ENCODE measurements around the gene BIK. TPM values are rescaled to one million over a fixed set of nuclear protein-coding genes. Genes with fewer than 3 reads are reported as not detected.

BIK gene
- total RNA-seq, 2 donors from 2014 or later = 5.8 to 13.3 TPM

GRCh38 chr22:43173566-43173965, 63.0 kb downstream of the BIK start:
- no peak for DNase-seq
- TF ChIP-seq CTCF (conservative IDR thresholded peaks at IDR 0.05) = no peak
- WGBS, 2 experiments (ENCODE audit: insufficient coverage in 1 of 2, insufficient read length in 1 of 2) = 96 to 97% methylated on average over 6 to 9 of the region's 9 CpGs
- H3K9me3 Mint-ChIP-seq = no peaks in the 10 kb centered on the region
- Histone ChIP-seq H3K9me3 (ENCODE audit: control insufficient read depth, low read length) (no peaks in the 10 kb centered on the region), H3K4me1 (ENCODE audit: control insufficient read depth, insufficient read depth, low read length) (no peaks in the 10 kb centered on the region), H3K36me3 (ENCODE audit: control insufficient read depth, insufficient read depth, low read length) (peaks cover 36% of the 10 kb centered on the region), H3K9ac (ENCODE audit: extremely low read depth, low read length, poor library complexity, severe bottlenecking) (no peak overlapping the region), H3K4me3 (ENCODE audit: low read length) (no peak overlapping the region), H3K27me3 (ENCODE audit: control insufficient read depth, insufficient read depth, low read length, poor library complexity, severe bottlenecking) (no peaks in the 10 kb centered on the region), H3K27ac (ENCODE audit: low read depth, low read length) (no peak overlapping the region)
- H3K4me1 Mint-ChIP-seq = no peaks in the 10 kb centered on the region
- no peaks in the 10 kb centered on the region for H3K27me3 Mint-ChIP-seq (ENCODE audit: insufficient read depth)
- peaks cover 57% of the 10 kb centered on the region for H3K36me3 Mint-ChIP-seq (ENCODE audit: low read depth)
- no peak overlapping the region for H3K4me3 Mint-ChIP-seq
- H3K27ac Mint-ChIP-seq = no peak overlapping the region

- no peak overlapping the region for H3K4me3 Mint-ChIP-seq
- Histone ChIP-seq H3K4me1 (ENCODE audit: control insufficient read depth, insufficient read depth, low read length) (no peaks in the 10 kb centered on the region), H3K27me3 (ENCODE audit: control insufficient read depth, insufficient read depth, low read length, poor library complexity, severe bottlenecking) (no peaks in the 10 kb centered on the region), H3K4me3 (ENCODE audit: low read length) (no peak overlapping the region), H3K27ac (ENCODE audit: low read depth, low read length) (no peak overlapping the region), H3K36me3 (ENCODE audit: control insufficient read depth, insufficient read depth, low read length) (peaks cover 42% of the 10 kb centered on the region), H3K9ac (ENCODE audit: extremely low read depth, low read length, poor library complexity, severe bottlenecking) (no peak overlapping the region), H3K9me3 (ENCODE audit: control insufficient read depth, low read length) (no peaks in the 10 kb centered on the region)
- H3K9me3 Mint-ChIP-seq = no peaks in the 10 kb centered on the region
- H3K27ac Mint-ChIP-seq = no peak overlapping the region
- TF ChIP-seq CTCF (conservative IDR thresholded peaks at IDR 0.05) = no peak
- WGBS, 2 experiments (ENCODE audit: insufficient coverage in 1 of 2, insufficient read length in 1 of 2) = 96 to 97% methylated on average over 17 to 39 of the region's 39 CpGs
- DNase-seq = no peak
- peaks cover 59% of the 10 kb centered on the region for H3K36me3 Mint-ChIP-seq (ENCODE audit: low read depth)
- no peaks in the 10 kb centered on the region for H3K4me1 Mint-ChIP-seq
- no peaks in the 10 kb centered on the region for H3K27me3 Mint-ChIP-seq (ENCODE audit: insufficient read depth)
Measured at GRCh38 chr22:43173976-43174720, 63.6 kb downstream of the BIK start.

- no peak for DNase-seq
- Histone ChIP-seq H3K36me3 (ENCODE audit: control insufficient read depth, insufficient read depth, low read length) (peaks cover 48% of the 10 kb centered on the region), H3K9me3 (ENCODE audit: control insufficient read depth, low read length) (no peaks in the 10 kb centered on the region), H3K9ac (ENCODE audit: extremely low read depth, low read length, poor library complexity, severe bottlenecking) (no peak overlapping the region), H3K27me3 (ENCODE audit: control insufficient read depth, insufficient read depth, low read length, poor library complexity, severe bottlenecking) (no peaks in the 10 kb centered on the region), H3K4me3 (ENCODE audit: low read length) (no peak overlapping the region), H3K27ac (ENCODE audit: low read depth, low read length) (no peak overlapping the region), H3K4me1 (ENCODE audit: control insufficient read depth, insufficient read depth, low read length) (no peaks in the 10 kb centered on the region)
- 92 to 95% methylated on average over 4 to 9 of the region's 9 CpGs for WGBS, 2 experiments (ENCODE audit: insufficient coverage in 1 of 2, insufficient read length in 1 of 2)
- no peak overlapping the region for H3K4me3 Mint-ChIP-seq
- no peak for TF ChIP-seq CTCF (conservative IDR thresholded peaks at IDR 0.05)
- no peaks in the 10 kb centered on the region for H3K27me3 Mint-ChIP-seq (ENCODE audit: insufficient read depth)
- no peaks in the 10 kb centered on the region for H3K9me3 Mint-ChIP-seq
- H3K36me3 Mint-ChIP-seq (ENCODE audit: low read depth) = peaks cover 60% of the 10 kb centered on the region
- H3K27ac Mint-ChIP-seq = no peak overlapping the region
- H3K4me1 Mint-ChIP-seq = no peaks in the 10 kb centered on the region
Measured at GRCh38 chr22:43174941-43175531, 64.5 kb downstream of the BIK start.

Measured in endodermal cell (in vitro differentiated cells).